GM18867 (cell line): Measurements from ENCODE around the gene BCL2.
A peak's percentile ranks its signal among the peaks of the same experiment; 100 is the strongest.

Experiments used
- ATAC-seq: cut with Tn5 transposase; IDR thresholded peaks from one replicate; pipeline ENCODE4 v1.9.1; 2021; ENCODE audit warnings: mild to moderate bottlenecking, moderate library complexity; ENCODE audit not compliant: unreplicated experiment

The BCL2 gene

GRCh38 chr18:63130176-63130575 lies 189.4 kb downstream of the BCL2 start:
- ATAC-seq: no peak

- no peak for ATAC-seq
Observed at GRCh38 chr18:63128237-63128974, 191.2 kb downstream of the BCL2 start.

GRCh38 chr18:63126134-63127069 lies 193.2 kb downstream of the BCL2 start:
- ATAC-seq: no peak

- ATAC-seq: no peak
Observed at GRCh38 chr18:63120620-63121019, 198.9 kb downstream of the BCL2 start.

- ATAC-seq: peak; percentile 47
Observed at GRCh38 chr18:63119647-63120046, 199.9 kb downstream of the BCL2 start.

- ATAC-seq: no peak
Observed at GRCh38 chr18:63113899-63114565, 205.5 kb downstream of the BCL2 start.

- no peak for ATAC-seq
Observed at GRCh38 chr18:63112706-63113105, 206.9 kb downstream of the BCL2 start.

GRCh38 chr18:63111671-63112402 lies 207.7 kb downstream of the BCL2 start:
- ATAC-seq: peak; percentile 68

GRCh38 chr18:63109802-63110201 lies 209.8 kb downstream of the BCL2 start:
- ATAC-seq: no peak

- ATAC-seq: no peak
Observed at GRCh38 chr18:63109022-63109421, 210.5 kb downstream of the BCL2 start.

GRCh38 chr18:63107931-63108330 lies 211.6 kb downstream of the BCL2 start:
- no peak for ATAC-seq

- ATAC-seq: peak; percentile 39
Observed at GRCh38 chr18:63107171-63107845, 212.3 kb downstream of the BCL2 start.

- peak; percentile 39 for ATAC-seq
Observed at GRCh38 chr18:63106727-63107126, 212.8 kb downstream of the BCL2 start.

- peak; percentile 67 for ATAC-seq
Observed at GRCh38 chr18:63105636-63106316, 213.8 kb downstream of the BCL2 start.

- ATAC-seq: no peak
Observed at GRCh38 chr18:63104868-63105267, 214.7 kb downstream of the BCL2 start.

GRCh38 chr18:63102941-63103744 lies 216.4 kb downstream of the BCL2 start:
- no peak for ATAC-seq

GRCh38 chr18:63100630-63101055 lies 218.9 kb downstream of the BCL2 start:
- ATAC-seq: no peak

- ATAC-seq: peak; percentile 36
Observed at GRCh38 chr18:63099848-63100629, 219.5 kb downstream of the BCL2 start.
